Effector memory CD8-positive, alpha-beta T cell (primary cell): Measurements from ENCODE around the gene NFIX.
A peak's percentile ranks its signal among the peaks of the same experiment; 100 is the strongest.

Source experiments
- ATAC-seq: fragments of 150-1000 bp; cut with Tn5 transposase; replicated peaks from 2 replicates; pipeline ENCODE4 v1.10.0; 2021; ENCODE audit warnings: mild to moderate bottlenecking, moderate library complexity
- DNase-seq, 3 experiments: peaks; one replicate each; pipeline ENCODE4 v3.0.0; 2021
- H3K27ac Mint-ChIP-seq, 2 donors: one replicate each; pipeline ENCODE4 v1.8.0; 2022; ENCODE audit warnings: mild to moderate bottlenecking in 2 of 2, mixed read lengths in 2 of 2, moderate library complexity in 2 of 2
- H3K27me3 Mint-ChIP-seq, 2 donors: one replicate each; pipeline ENCODE4 v1.8.0; 2022; ENCODE audit warnings: mixed read lengths in 2 of 2
- H3K36me3 Mint-ChIP-seq: one replicate; pipeline ENCODE4 v1.8.0; 2022; ENCODE audit warnings: mild to moderate bottlenecking, moderate library complexity, mixed read lengths; ENCODE audit not compliant: insufficient read depth
- H3K4me1 Mint-ChIP-seq, 2 donors: one replicate each; pipeline ENCODE4 v1.8.0; 2022; ENCODE audit warnings: low read depth in 2 of 2, mixed read lengths in 2 of 2
- H3K4me3 Mint-ChIP-seq, 2 donors: one replicate each; pipeline ENCODE4 v1.8.0; 2022; ENCODE audit warnings: mild to moderate bottlenecking in 2 of 2, mixed read lengths in 2 of 2, moderate library complexity in 2 of 2
- H3K9me3 Mint-ChIP-seq, 2 donors: one replicate each; pipeline ENCODE4 v1.8.0; 2022; ENCODE audit warnings: mixed read lengths in 2 of 2

The NFIX gene

DNA sequence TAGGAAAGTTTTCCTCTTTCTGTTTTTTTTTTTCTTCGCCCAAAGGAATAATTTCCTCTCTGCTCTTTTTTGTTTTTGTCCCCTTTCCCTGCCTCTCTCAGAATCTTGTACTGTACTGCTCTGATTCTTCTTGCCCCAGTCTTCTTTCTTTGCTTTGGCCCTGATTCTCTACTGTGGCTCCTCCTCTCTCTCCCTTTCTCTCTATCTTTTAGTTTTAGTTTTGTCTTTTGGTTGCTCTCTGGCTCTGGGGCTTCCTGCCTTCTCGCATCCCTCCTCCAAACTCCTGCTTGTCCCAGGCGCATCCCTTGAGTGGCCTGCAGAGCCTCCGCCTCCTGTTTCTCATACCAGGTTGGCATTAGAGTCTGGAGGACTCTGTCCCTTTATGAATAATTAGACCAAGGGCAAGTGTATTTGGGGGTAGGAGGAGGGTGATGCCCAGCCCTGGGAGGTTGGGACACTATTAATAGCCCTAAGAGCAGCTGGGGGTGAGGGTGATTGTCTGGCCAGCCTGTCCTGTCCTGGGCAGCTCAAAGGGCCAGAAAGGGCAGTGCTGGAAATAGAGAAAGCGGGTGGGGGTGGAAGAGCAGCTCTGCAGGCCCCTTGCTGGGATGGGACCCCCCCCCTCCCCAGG lies 68.3 kb downstream of the NFIX start:
- Mint-ChIP-seq H3K4me3 (no peak overlapping the region), H3K9me3 (no peaks in the 10 kb centered on the region), H3K4me1 (peaks cover 4 to 10% of the 10 kb centered on the region in 2 donors), H3K27ac (no peak overlapping the region), H3K36me3 (peaks cover 5% of the 10 kb centered on the region), H3K27me3 (peaks cover 3 to 51% of the 10 kb centered on the region in 2 donors)
- ATAC-seq (no peak), DNase-seq (no peak)

- no peak overlapping the region for H3K4me3 Mint-ChIP-seq
- H3K4me1 Mint-ChIP-seq: peaks cover 4 to 10% of the 10 kb centered on the region in 2 donors
- ATAC-seq (no peak), DNase-seq (no peak)
- H3K27ac Mint-ChIP-seq: no peak overlapping the region
- no peaks in the 10 kb centered on the region for H3K9me3 Mint-ChIP-seq
- H3K36me3 Mint-ChIP-seq: peaks cover 5% of the 10 kb centered on the region
- peaks cover 6 to 56% of the 10 kb centered on the region in 2 donors for H3K27me3 Mint-ChIP-seq
Measured at GRCh38 chr19:13064092-13064489, 68.8 kb downstream of the NFIX start.

DNA sequence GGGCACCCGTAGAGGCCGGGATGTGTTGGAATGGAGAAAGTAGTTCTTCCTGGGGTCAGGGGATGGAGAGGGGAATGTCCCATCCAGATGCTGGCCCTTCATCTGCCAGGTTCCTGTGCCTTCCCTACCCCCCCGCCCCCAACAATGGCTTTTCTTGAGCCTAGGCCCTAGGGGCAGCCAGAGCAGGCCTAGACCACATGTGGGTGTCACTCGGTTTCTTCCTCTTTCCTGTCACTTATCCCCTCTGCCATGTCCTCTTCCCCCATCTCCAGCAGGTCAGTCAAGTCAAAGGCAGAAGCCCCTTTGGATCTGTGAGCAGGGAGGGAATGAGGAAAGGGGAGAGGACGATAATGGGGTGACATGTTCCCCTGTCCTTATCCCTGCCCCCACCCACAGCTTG lies 71.0 kb downstream of the NFIX start:
- H3K27me3 Mint-ChIP-seq: peaks cover 10 to 65% of the 10 kb centered on the region in 2 donors
- no peak for ATAC-seq
- H3K36me3 Mint-ChIP-seq: peaks cover 3% of the 10 kb centered on the region
- H3K27ac Mint-ChIP-seq: no peak overlapping the region
- H3K9me3 Mint-ChIP-seq: no peaks in the 10 kb centered on the region
- no peak for DNase-seq
- peaks cover 3% of the 10 kb centered on the region in 2 donors for H3K4me1 Mint-ChIP-seq
- no peak overlapping the region for H3K4me3 Mint-ChIP-seq

DNA sequence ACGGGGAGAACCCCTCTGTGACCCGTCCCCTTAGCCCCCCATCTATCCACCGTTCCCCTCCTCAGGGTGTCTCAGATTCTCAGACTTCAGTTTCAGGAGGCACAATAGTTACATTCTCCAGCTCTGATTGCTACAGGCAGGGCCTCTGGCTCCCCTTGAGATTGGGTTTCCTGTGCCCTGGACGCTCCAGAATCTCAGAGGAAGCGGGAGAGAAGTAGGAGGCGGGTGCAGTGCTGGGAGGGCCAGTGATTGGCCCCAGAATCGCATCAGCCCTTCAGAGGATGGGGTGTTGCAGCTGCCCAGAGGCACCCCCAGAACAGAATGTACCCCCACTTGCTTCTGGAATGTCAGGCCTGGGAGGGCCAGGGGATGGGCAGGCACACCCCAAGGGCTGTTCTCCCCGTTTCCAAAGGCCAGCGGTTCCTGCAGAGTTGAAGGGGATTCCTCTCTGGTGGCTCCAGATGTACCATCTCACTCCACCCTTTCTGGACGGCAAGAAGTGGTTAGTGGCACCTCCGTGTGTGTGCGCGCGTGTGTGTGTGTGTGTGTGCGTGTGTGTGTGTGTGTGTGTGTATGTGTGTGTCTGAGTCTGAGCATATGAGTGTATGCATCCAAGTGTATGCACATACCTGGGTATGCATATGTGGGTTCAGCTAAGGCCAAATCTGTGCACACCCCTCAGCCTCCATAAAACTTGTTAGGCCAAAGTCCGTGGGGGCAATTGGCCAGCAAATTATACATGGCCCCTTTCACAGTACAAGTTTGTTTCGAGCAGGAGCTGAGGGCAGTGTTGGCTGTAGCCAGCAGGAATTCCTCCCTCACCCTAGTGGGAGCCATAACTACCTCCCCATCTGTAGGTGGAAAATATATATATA lies 71.9 kb downstream of the NFIX start:
- H3K27ac Mint-ChIP-seq: no peak overlapping the region
- H3K36me3 Mint-ChIP-seq: no peaks in the 10 kb centered on the region
- H3K9me3 Mint-ChIP-seq: no peaks in the 10 kb centered on the region
- peaks cover 10 to 64% of the 10 kb centered on the region in 2 donors for H3K27me3 Mint-ChIP-seq
- H3K4me1 Mint-ChIP-seq: no peaks in the 10 kb centered on the region
- H3K4me3 Mint-ChIP-seq: no peak overlapping the region
- ATAC-seq (no peak), DNase-seq (no peak)

DNA sequence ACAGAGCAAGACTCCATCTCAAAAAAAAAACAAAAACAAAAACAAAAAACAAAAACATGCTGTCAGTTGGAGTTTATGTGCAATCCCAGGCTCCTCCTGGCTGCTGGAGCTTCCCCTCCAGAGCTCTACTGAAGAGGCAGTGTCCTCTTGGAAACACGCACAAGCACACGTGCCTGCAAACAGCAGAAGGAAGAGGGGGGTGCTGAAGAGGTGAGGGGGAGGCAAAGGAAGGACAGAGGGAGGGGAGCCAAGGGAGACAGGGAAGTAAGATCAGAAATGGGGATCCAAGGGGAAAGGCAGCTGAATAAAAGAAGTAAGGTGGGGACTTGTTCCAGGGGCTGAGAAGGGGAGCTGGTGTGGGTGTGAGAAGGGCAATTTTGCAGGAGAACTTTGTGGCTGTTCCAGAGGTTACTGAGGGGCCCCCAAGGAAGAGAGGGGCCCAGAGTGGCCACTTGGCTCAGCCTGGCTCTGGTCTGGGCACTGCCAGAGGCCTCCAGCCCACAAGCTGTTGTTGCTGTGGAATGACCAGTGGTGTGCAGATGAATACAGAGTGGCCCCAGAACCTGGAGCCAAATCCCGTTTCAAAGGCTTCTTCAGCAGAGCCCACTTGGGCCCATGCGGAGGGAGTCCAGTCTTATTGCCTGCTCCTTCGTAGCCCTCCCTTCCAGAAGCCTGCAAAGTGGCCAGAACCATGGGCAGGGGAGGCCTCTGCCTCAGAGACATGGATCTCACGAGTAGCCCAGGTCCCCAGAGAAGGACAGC lies 73.0 kb downstream of the NFIX start:
- H3K4me1 Mint-ChIP-seq: no peaks in the 10 kb centered on the region
- no peaks in the 10 kb centered on the region for H3K9me3 Mint-ChIP-seq
- H3K27ac Mint-ChIP-seq: no peak overlapping the region
- ATAC-seq: no peak
- no peaks in the 10 kb centered on the region for H3K36me3 Mint-ChIP-seq
- no peak for DNase-seq
- H3K27me3 Mint-ChIP-seq: peaks cover 10 to 64% of the 10 kb centered on the region in 2 donors
- no peak overlapping the region for H3K4me3 Mint-ChIP-seq

- Mint-ChIP-seq H3K27ac (no peak overlapping the region), H3K4me1 (no peaks in the 10 kb centered on the region), H3K4me3 (no peak overlapping the region), H3K27me3 (peaks cover 10 to 68% of the 10 kb centered on the region in 2 donors), H3K36me3 (no peaks in the 10 kb centered on the region), H3K9me3 (no peaks in the 10 kb centered on the region)
- ATAC-seq: no peak
- no peak for DNase-seq
Measured at GRCh38 chr19:13069415-13070359, 74.4 kb downstream of the NFIX start.

DNA sequence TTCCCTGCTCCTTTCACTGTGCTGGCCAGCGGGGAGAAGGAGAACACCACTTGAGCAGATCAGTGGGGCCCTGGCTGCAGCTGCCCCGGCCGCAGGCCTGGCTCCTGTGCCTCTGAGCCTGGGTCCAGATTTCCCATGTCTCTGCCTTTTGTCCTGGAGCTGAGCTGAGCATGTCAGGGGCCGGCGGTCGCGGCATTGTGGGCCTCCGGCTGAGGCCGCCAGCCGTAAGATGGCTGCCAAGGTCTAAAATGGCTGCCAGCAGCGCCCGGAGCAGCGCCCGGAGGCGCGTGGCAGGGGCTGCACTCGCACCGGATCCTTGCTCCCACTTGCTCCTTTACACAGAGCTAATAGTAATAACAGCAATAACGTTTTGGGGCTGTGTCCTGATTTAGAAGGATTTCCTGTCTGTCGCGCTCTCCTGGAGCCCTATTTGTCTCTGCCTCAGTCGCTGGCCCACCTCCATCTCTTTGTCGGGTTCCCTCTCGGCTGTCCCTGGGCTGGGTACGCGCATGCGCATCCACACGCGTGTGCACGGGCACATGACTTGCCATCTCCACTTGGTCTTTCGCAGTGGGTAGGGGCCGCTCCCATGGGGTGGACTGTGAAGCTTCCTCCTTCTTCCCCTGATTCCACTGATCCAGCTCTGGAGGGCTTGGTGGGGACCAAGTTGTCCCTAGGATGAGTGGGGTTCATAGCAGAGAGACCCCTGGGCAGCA lies 75.3 kb downstream of the NFIX start:
- Mint-ChIP-seq H3K36me3 (no peaks in the 10 kb centered on the region), H3K9me3 (no peaks in the 10 kb centered on the region), H3K27me3 (peaks cover 10 to 69% of the 10 kb centered on the region in 2 donors), H3K4me3 (no peak overlapping the region), H3K4me1 (no peaks in the 10 kb centered on the region), H3K27ac (peak overlapping the region in 1 of 2 donors; percentile 23)
- ATAC-seq: no peak
- no peak for DNase-seq

DNA sequence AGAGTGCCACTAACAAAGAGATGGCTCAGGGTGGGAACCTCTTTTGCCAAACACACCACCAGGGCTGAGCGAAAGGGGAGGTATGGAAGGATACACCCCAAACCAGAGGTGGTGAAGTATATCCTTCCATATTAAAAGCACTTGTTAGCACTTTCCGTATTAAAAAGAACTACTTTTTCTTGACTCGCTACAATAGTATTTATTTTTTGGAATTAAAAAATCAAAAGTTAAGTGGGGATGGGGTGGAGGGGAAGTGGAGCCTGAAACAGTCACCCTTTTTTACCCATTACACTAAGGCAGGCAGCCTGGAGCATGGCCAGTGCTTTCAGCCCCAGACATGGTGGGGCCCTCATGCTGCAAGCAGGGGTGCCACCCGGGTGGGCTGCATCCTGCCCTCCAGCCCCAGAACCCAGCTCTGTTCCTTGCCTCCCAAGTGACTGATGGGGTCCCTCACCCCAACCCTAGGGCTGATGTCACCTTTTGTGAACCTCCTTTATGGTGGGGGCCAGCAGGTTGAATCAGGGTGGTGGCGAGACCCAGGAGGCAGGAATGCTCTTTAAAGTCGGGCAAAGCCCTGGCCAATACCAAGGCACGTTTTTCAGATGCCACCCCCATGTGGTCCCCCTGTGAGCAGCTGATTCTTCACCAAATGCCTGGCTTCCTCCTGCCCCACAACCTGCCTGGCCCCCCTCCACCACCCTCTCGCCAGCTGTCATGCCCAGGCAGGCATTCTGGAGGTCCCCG lies 76.3 kb downstream of the NFIX start:
- no peaks in the 10 kb centered on the region for H3K9me3 Mint-ChIP-seq
- no peak overlapping the region for H3K27ac Mint-ChIP-seq
- DNase-seq: no peak
- H3K4me1 Mint-ChIP-seq: no peaks in the 10 kb centered on the region
- no peak for ATAC-seq
- peaks cover 10 to 71% of the 10 kb centered on the region in 2 donors for H3K27me3 Mint-ChIP-seq
- no peaks in the 10 kb centered on the region for H3K36me3 Mint-ChIP-seq
- H3K4me3 Mint-ChIP-seq: no peak overlapping the region

DNA sequence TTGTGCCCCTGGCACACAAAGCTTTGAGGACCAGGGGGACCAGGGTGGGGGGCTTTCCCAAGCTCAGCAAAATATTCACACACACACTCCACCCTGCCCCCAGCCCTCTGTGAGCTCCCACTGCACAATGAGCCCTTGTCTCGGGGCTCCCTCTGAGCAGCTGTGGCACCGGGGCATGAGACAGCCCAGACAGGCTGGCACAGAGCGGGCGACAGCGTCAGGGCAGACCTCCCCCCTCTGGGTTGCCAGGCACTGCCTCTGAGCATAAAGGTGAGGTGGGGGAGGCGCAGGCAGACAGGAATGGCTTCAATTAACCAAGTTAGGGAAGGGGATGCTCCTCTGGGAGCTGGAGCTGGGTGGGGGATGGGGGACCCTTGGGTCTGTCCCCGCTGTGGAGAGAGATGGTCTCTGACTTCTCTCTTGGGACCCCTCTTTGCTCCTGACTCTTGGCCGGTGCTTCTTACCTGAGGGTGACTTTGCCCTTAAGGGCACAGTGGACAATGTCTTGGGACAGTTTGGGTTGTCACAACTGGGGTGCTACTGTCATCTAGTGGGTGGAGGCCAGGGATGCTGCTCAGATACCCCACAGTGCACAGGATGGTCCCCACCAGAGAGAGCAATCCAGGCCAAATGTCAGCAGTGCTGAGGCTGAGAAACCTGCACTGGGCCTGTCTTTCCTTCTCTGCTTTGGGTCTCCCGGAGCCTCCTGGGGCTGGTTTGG lies 77.1 kb downstream of the NFIX start:
- no peaks in the 10 kb centered on the region for H3K9me3 Mint-ChIP-seq
- H3K27me3 Mint-ChIP-seq: peaks cover 10 to 75% of the 10 kb centered on the region in 2 donors
- H3K4me1 Mint-ChIP-seq: no peaks in the 10 kb centered on the region
- no peak overlapping the region for H3K27ac Mint-ChIP-seq
- ATAC-seq (no peak), DNase-seq (no peak)
- H3K4me3 Mint-ChIP-seq: no peak overlapping the region
- H3K36me3 Mint-ChIP-seq: no peaks in the 10 kb centered on the region

DNA sequence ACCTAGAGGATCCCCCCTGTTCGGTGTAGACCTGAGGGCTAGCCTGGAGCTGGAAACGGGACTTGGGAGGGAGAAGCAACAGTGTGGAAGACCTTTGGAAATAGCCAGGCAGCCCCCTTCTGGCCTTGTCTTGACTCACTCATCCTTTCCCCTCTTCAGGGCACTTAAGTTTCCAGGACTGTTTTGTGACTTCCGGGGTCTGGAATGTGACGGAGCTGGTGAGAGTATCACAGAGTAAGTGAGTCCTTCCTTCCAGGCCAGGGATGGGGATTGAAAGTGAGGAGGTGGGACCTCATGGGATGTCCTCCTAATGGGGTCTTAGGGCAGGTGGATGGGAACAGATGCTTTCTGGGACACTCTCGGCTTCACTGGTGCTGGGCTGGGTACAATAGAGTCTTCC lies 78.0 kb downstream of the NFIX start:
- H3K27me3 Mint-ChIP-seq: peaks cover 10 to 78% of the 10 kb centered on the region in 2 donors
- no peaks in the 10 kb centered on the region for H3K4me1 Mint-ChIP-seq
- ATAC-seq (no peak), DNase-seq (no peak)
- H3K9me3 Mint-ChIP-seq: no peaks in the 10 kb centered on the region
- H3K4me3 Mint-ChIP-seq: no peak overlapping the region
- no peak overlapping the region for H3K27ac Mint-ChIP-seq
- H3K36me3 Mint-ChIP-seq: no peaks in the 10 kb centered on the region

DNA sequence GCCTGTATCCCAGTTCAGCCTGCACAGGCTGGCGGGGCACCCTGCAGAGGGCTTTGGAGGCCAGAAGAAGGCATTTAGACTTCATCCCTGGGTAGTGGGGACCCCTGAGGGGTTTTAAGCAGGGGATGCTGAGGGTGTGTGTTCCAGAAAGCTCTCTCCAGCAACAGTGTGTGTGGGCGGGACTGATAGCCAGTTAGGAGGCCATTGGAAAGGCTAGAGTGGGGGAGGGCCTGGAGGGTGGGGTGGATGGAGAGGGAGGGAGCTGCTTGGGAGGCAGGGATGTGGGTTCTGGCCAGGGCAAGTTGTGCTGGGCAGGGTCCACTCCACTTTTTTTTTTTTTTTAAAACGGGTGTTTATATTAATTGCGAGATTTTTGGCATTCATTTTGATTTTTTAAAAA lies 79.1 kb downstream of the NFIX start:
- no peak for ATAC-seq
- no peak for DNase-seq
- no peak overlapping the region for H3K27ac Mint-ChIP-seq
- peaks cover 1 to 70% of the 10 kb centered on the region in 2 donors for H3K27me3 Mint-ChIP-seq
- H3K4me1 Mint-ChIP-seq: no peaks in the 10 kb centered on the region
- H3K9me3 Mint-ChIP-seq: no peaks in the 10 kb centered on the region
- no peak overlapping the region for H3K4me3 Mint-ChIP-seq
- no peaks in the 10 kb centered on the region for H3K36me3 Mint-ChIP-seq
